Brain microvascular endothelial cell (primary cell): ENCODE results near the gene GSK3B.

ENCODE experiments used
- DNase-seq: peaks from one replicate; pipeline ENCODE4 v3.0.0-alpha.2; 2020
- H3K27ac ChIP-seq: fragments of 250-450 bp; sonication (Bioruptor Pico); 2 replicates; pipeline ENCODE4 v1.5.1; 2020; ENCODE audit warnings: mild to moderate bottlenecking, moderate library complexity
- H3K27me3 ChIP-seq: fragments of 250-450 bp; sonication (Bioruptor Pico); replicated peaks from 2 replicates; pipeline ENCODE4 v1.5.1; 2020; ENCODE audit warnings: mild to moderate bottlenecking
- H3K36me3 ChIP-seq: fragments of 250-450 bp; sonication (Bioruptor Pico); replicated peaks from 2 replicates; pipeline ENCODE4 v1.5.1; 2020; ENCODE audit warnings: mild to moderate bottlenecking
- H3K4me3 ChIP-seq: 2 replicates; pipeline ENCODE4 v1.5.1; 2011; ENCODE audit warnings: low read depth, mild to moderate bottlenecking, control low read depth, low read length, moderate library complexity
- in situ Hi-C: cut with HindIII; loops from 2 replicates; pipeline ENCODE4 v1.10.0; 2017; ENCODE audit warnings: low sequenced_read_pairs, low pct_ligation_motif_present
- TF ChIP-seq, protein P1 (sequence below): IDR thresholded peaks from 2 replicates; pipeline ENCODE4 v1.5.1; 2011; ENCODE audit warnings: low read depth, mild to moderate bottlenecking, moderate library complexity, low read length, control low read depth, inconsistent platforms; ENCODE audit errors: missing control alignments

GSK3B gene

DNA sequence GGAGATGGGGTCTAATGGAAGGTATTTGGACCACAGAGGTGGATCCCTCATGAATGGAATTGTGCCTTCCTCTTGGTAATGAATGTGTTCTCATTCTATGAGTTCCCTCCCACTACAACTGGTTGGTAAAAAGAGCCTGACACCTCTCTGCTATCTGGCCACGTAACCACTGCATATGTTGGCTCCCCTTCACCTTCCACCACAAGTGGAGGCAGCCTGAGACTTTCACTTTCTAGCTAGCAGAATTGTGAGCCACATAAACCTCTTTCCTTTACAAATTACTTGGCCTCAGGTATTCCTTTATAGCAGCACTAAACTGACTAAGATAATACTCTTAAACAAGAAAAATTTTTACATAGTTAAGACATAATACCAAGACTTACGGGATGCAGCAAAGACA, 157.0 kb downstream of the GSK3B start:
- no peak for DNase-seq
- in situ Hi-C loops = no loop called here

DNA sequence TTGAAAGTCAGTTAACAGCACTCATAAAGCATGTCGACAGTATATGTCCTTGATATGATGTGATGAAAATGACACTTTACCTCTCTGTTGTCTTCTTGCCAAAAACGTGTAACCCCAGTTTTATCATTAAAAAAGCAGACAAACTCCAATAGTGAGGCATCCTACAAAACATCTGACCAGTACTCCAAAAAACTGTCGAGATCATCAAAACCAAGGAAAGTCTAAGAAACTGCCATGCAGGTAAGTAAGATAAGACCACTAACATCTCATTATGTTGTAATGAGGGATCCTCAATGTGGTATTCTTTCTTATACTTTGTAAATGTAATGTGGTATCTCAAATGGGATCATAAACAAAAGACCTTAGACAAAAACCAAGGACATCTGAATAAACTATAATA, 160.0 kb downstream of the GSK3B start:
- no peak for DNase-seq
- no peaks in the 10 kb centered on the region for H3K36me3 ChIP-seq
- no peaks in the 10 kb centered on the region for H3K27me3 ChIP-seq
- TF ChIP-seq, protein P1, sequence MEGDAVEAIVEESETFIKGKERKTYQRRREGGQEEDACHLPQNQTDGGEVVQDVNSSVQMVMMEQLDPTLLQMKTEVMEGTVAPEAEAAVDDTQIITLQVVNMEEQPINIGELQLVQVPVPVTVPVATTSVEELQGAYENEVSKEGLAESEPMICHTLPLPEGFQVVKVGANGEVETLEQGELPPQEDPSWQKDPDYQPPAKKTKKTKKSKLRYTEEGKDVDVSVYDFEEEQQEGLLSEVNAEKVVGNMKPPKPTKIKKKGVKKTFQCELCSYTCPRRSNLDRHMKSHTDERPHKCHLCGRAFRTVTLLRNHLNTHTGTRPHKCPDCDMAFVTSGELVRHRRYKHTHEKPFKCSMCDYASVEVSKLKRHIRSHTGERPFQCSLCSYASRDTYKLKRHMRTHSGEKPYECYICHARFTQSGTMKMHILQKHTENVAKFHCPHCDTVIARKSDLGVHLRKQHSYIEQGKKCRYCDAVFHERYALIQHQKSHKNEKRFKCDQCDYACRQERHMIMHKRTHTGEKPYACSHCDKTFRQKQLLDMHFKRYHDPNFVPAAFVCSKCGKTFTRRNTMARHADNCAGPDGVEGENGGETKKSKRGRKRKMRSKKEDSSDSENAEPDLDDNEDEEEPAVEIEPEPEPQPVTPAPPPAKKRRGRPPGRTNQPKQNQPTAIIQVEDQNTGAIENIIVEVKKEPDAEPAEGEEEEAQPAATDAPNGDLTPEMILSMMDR = no peak
- no peak overlapping the region for H3K27ac ChIP-seq
- in situ Hi-C loops = no loop called here
- no peak overlapping the region for H3K4me3 ChIP-seq

More for the DNA sequence above, 157.0 kb downstream of the GSK3B start:
- Histone ChIP-seq H3K4me3 (no peak overlapping the region), H3K27me3 (no peaks in the 10 kb centered on the region), H3K27ac (no peak overlapping the region), H3K36me3 (no peaks in the 10 kb centered on the region)
- TF ChIP-seq, protein P1 = no peak

DNA sequence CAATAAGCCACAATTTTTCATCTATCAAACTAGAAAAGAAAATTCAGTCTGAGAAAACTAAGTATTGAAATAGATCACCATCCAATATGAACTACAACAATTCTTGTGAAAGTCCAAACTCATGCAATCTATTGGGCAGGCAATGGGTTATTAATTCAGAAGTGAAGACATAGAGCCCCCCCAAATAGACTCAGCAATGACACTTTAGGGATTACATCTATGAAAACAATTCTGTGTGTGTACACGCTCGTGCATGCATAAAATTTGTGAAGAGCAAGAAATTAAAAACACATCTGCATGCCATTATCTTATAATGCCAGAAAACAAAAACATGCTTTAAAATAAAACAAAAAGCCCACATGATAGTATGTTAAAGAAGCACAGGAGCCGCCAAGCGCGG, 161.0 kb downstream of the GSK3B start:
- TF ChIP-seq, protein P1 = no peak
- in situ Hi-C loops = no loop called here
- no peak for DNase-seq
- H3K4me3 ChIP-seq = no peak overlapping the region
- no peaks in the 10 kb centered on the region for H3K27me3 ChIP-seq
- H3K27ac ChIP-seq = no peak overlapping the region
- H3K36me3 ChIP-seq = no peaks in the 10 kb centered on the region

DNA sequence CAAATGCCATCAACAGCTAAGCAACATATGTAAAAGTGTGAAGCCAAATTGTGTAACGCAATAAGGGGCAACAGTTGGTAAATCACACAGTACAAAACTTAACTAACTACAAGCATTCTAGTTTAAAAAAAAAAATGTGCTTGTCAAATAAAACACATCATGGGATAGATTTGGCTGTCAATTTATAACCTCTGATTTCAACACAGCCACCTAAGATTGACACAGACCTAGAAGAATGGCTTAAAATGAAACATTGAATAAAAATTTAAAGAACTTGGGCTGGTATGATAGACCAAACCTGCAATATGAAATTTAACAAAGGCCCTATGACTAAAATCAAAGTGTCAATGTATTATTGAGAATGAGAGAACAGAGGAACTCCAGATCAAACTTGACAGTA, 164.0 kb downstream of the GSK3B start:
- H3K4me3 ChIP-seq = no peak overlapping the region
- no peak overlapping the region for H3K27ac ChIP-seq
- TF ChIP-seq, protein P1 = no peak
- in situ Hi-C loops = no loop called here
- H3K27me3 ChIP-seq = no peaks in the 10 kb centered on the region
- no peak for DNase-seq
- H3K36me3 ChIP-seq = no peaks in the 10 kb centered on the region

DNA sequence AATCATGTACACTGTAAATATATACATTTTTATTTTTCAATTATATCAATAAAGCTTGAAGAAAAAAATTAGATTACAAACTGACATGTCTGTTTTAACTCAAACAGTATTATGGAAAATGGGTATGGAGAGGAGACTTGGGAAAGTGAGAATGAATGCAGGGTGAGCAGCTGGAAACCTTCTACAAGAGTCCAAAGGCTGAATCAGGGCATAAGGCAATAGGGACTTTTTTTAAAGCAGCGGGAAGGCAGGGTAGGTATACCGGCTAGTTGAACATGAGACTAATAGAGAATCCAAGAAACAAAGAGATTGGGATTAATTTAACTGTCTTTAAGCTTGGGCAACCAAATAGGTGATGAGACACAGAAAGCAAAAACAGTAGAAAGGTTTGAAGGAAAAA, 167.1 kb downstream of the GSK3B start:
- no peaks in the 10 kb centered on the region for H3K27me3 ChIP-seq
- no peak overlapping the region for H3K4me3 ChIP-seq
- TF ChIP-seq, protein P1 = no peak
- in situ Hi-C loops = no loop called here
- no peaks in the 10 kb centered on the region for H3K36me3 ChIP-seq
- DNase-seq = no peak
- no peak overlapping the region for H3K27ac ChIP-seq
